ENCODE measurements around the gene PRKRA. TPM values are rescaled to one million over a fixed set of nuclear protein-coding genes. Genes with fewer than 3 reads are reported as not detected.
A peak's percentile ranks its signal among the peaks of the same experiment; 100 is the strongest.
"Not testable (repeated sequence)": the region's sequence is repeated elsewhere in the genome, so short reads cannot be mapped to it uniquely, and the experiment has no call there.

The PRKRA gene
- total RNA-seq, 4 donors from 2014 or later = 37.3 to 52.1 (median 45.5) TPM

- peak overlapping the region; percentile 94 to 98 (median 98) for H3K27ac ChIP-seq
- H3K9me3 ChIP-seq = no peaks in the 10 kb centered on the region
- H3K27me3 ChIP-seq = no peaks in the 10 kb centered on the region
- DNase-seq (ENCODE audit: low spot score in 2 of 2) = no peak
- peak overlapping the region; percentile 65 to 79 (median 68) for H3K4me3 ChIP-seq
- H3K36me3 ChIP-seq = no peaks in the 10 kb centered on the region
- WGBS, 2 donors = 5 to 7% methylated on average over 3 of the region's 3 CpGs
- H3K4me1 ChIP-seq = peaks cover 0 to 47% (median 17%) of the 10 kb centered on the region in 4 donors
- TF ChIP-seq CTCF (IDR thresholded peaks at IDR 0.05) = no peak
- TF ChIP-seq EP300 (IDR thresholded peaks at IDR 0.05) = no peak
- no peak for TF ChIP-seq POLR2A (IDR thresholded peaks at IDR 0.05)
Observed at GRCh38 chr2:178477443-178478129, 26.6 kb upstream of the PRKRA start.

- H3K36me3 ChIP-seq = no peaks in the 10 kb centered on the region
- no peaks in the 10 kb centered on the region for H3K27me3 ChIP-seq
- DNase-seq (ENCODE audit: low spot score in 2 of 2) = no peak
- TF ChIP-seq POLR2A (IDR thresholded peaks at IDR 0.05) (no peak), CTCF (IDR thresholded peaks at IDR 0.05) (no peak), EP300 (IDR thresholded peaks at IDR 0.05) (no peak)
- H3K4me1 ChIP-seq = peaks cover 0 to 36% (median 6%) of the 10 kb centered on the region in 4 donors
- no peaks in the 10 kb centered on the region for H3K9me3 ChIP-seq
- no peak overlapping the region for H3K27ac ChIP-seq
- H3K4me3 ChIP-seq = no peak overlapping the region
Observed at GRCh38 chr2:178476477-178476876, 25.5 kb upstream of the PRKRA start.

GRCh38 chr2:178474560-178474959 is 23.6 kb upstream of the PRKRA start:
- Histone ChIP-seq H3K27ac (no peak overlapping the region), H3K36me3 (peaks cover 0 to 1% (median 0%) of the 10 kb centered on the region in 3 donors), H3K27me3 (no peaks in the 10 kb centered on the region), H3K4me3 (no peak overlapping the region), H3K4me1 (peaks cover 0 to 28% (median 1%) of the 10 kb centered on the region in 4 donors), H3K9me3 (no peaks in the 10 kb centered on the region)
- WGBS, 2 donors = 96 to 99% methylated on average over 5 of the region's 5 CpGs
- no peak for TF ChIP-seq EP300 (IDR thresholded peaks at IDR 0.05)
- no peak for TF ChIP-seq CTCF (IDR thresholded peaks at IDR 0.05)
- no peak for TF ChIP-seq POLR2A (IDR thresholded peaks at IDR 0.05)
- no peak for DNase-seq (ENCODE audit: low spot score in 2 of 2)

GRCh38 chr2:178473931-178474330 is 23.0 kb upstream of the PRKRA start:
- Histone ChIP-seq H3K36me3 (peaks cover 0 to 8% (median 0%) of the 10 kb centered on the region in 3 donors), H3K4me1 (peaks cover 0 to 22% (median 0%) of the 10 kb centered on the region in 4 donors), H3K9me3 (no peaks in the 10 kb centered on the region), H3K4me3 (no peak overlapping the region), H3K27ac (peak overlapping the region in 1 of 4 donors; percentile 12), H3K27me3 (no peaks in the 10 kb centered on the region)
- DNase-seq (ENCODE audit: low spot score in 2 of 2) = no peak
- TF ChIP-seq CTCF (IDR thresholded peaks at IDR 0.05) = no peak
- TF ChIP-seq EP300 (IDR thresholded peaks at IDR 0.05) = no peak
- no peak for TF ChIP-seq POLR2A (IDR thresholded peaks at IDR 0.05)
- 46 to 48% methylated on average over 4 of the region's 4 CpGs for WGBS, 2 donors

DNA sequence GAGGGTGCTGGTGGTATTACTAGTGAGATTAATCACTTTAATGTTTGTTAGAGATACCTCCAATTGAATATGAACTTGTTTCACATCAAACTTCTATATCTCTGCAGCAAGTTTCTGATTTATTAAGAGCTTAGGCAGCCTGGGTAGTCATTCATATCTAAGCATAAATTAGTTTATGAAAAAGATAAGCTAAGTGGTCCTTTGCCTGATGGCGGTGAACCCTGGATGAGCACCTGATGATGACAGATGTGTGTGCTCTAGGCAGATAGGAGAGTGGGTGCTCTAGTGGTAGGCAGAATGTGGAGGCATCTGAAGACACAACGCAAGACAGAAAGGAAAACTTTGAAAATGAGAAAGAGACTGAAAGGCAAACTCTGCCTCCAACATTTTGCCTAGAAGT is 22.4 kb upstream of the PRKRA start:
- no peak overlapping the region for H3K4me3 ChIP-seq
- no peaks in the 10 kb centered on the region for H3K27me3 ChIP-seq
- TF ChIP-seq CTCF (IDR thresholded peaks at IDR 0.05) = no peak
- no peak for TF ChIP-seq POLR2A (IDR thresholded peaks at IDR 0.05)
- TF ChIP-seq EP300 (IDR thresholded peaks at IDR 0.05) = no peak
- H3K9me3 ChIP-seq = no peaks in the 10 kb centered on the region
- WGBS, 2 donors = 92 to 94% methylated on average over 2 of the region's 2 CpGs
- peak overlapping the region in 1 of 4 donors; percentile 12 for H3K27ac ChIP-seq
- H3K4me1 ChIP-seq = peaks cover 0 to 22% (median 0%) of the 10 kb centered on the region in 4 donors
- peaks cover 0 to 11% (median 0%) of the 10 kb centered on the region in 3 donors for H3K36me3 ChIP-seq
- DNase-seq (ENCODE audit: low spot score in 2 of 2) = no peak

DNA sequence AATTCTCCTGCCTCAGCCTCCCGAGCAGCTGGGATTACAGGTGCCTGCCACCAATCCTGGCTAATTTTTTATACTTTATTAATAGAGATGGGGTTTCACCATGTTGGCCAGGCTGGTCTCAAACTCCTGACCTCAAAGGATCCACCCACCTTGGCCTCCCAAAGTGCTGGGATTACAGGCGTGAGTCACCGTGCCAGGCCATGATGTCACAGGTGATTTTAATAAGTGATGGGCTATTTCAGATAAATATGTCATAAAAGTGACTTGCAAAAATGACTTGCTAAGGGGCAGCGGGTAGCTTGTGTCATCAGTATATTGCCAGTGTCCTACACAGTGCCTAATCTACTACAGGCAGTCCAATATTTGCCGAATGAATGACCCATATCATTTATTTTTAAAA is 20.3 kb upstream of the PRKRA start:
- H3K4me3 ChIP-seq; H3K27ac ChIP-seq; H3K27me3 ChIP-seq; H3K9me3 ChIP-seq; DNase-seq (ENCODE audit: low spot score in 2 of 2): not testable (repeated sequence)
- Histone ChIP-seq H3K4me1 (peaks cover 0 to 11% (median 0%) of the 10 kb centered on the region in 4 donors), H3K36me3 (peaks cover 0 to 25% (median 0%) of the 10 kb centered on the region in 3 donors)
- WGBS, 2 donors = 96 to 97% methylated on average over 5 of the region's 5 CpGs

Data from tibial nerve (tissue), 4 donors.